ENCODE measurements around the gene SUMF2.

- TF ChIP-seq CREM (CRISPR knock-in tag; IDR thresholded peaks at IDR 0.05) (no peak), FOXP1 (CRISPR knock-in tag; IDR thresholded peaks at IDR 0.05; ENCODE audit: borderline replicate concordance) (no peak), TP53 (CRISPR knock-in tag; IDR thresholded peaks at IDR 0.05) (no peak), SP1 (CRISPR knock-in tag; conservative IDR thresholded peaks at IDR 0.05) (no peak), FOXJ3 (CRISPR knock-in tag; IDR thresholded peaks at IDR 0.05; ENCODE audit: borderline replicate concordance) (no peak), ZBTB43 (CRISPR knock-in tag; IDR thresholded peaks at IDR 0.05) (no peak)
These were observed 46.5 kb downstream of the SUMF2 start for GRCh38 chr7:56110611-56111010.
